Measurements from ENCODE around the gene WDFY2.

WDFY2 gene

GRCh38 chr13:51721496-51721895 lies 137.2 kb downstream of the WDFY2 start:
- DNase-seq: no peak

- DNase-seq: no peak
Measured at GRCh38 chr13:51723529-51723928, 139.3 kb downstream of the WDFY2 start.

- DNase-seq: no peak
Measured at GRCh38 chr13:51724721-51725120, 140.5 kb downstream of the WDFY2 start.

GRCh38 chr13:51726446-51727193 lies 142.4 kb downstream of the WDFY2 start:
- no peak for DNase-seq

GRCh38 chr13:51727634-51728274 lies 143.5 kb downstream of the WDFY2 start:
- DNase-seq: no peak

- DNase-seq: no peak
Measured at GRCh38 chr13:51728275-51728673, 144.0 kb downstream of the WDFY2 start.

- DNase-seq: no peak
Measured at GRCh38 chr13:51728972-51729371, 144.7 kb downstream of the WDFY2 start.

GRCh38 chr13:51729866-51730553 lies 145.7 kb downstream of the WDFY2 start:
- no peak for DNase-seq

GRCh38 chr13:51730927-51731326 lies 146.7 kb downstream of the WDFY2 start:
- no peak for DNase-seq

GRCh38 chr13:51731759-51732158 lies 147.5 kb downstream of the WDFY2 start:
- no peak for DNase-seq

GRCh38 chr13:51733374-51734298 lies 149.4 kb downstream of the WDFY2 start:
- no peak for DNase-seq

- DNase-seq: no peak
Measured at GRCh38 chr13:51734786-51735185, 150.5 kb downstream of the WDFY2 start.

- no peak for DNase-seq
Measured at GRCh38 chr13:51737609-51738008, 153.3 kb downstream of the WDFY2 start.

GRCh38 chr13:51738226-51738905 lies 154.1 kb downstream of the WDFY2 start:
- no peak for DNase-seq

GRCh38 chr13:51739027-51739764 lies 154.9 kb downstream of the WDFY2 start:
- DNase-seq: no peak

- DNase-seq: no peak
Measured at GRCh38 chr13:51740698-51741097, 156.4 kb downstream of the WDFY2 start.

GRCh38 chr13:51742031-51742430 lies 157.8 kb downstream of the WDFY2 start:
- no peak for DNase-seq

GRCh38 chr13:51742611-51743010 lies 158.3 kb downstream of the WDFY2 start:
- DNase-seq: no peak

GRCh38 chr13:51745243-51745642 lies 161.0 kb downstream of the WDFY2 start:
- no peak for DNase-seq

- DNase-seq: no peak
Measured at GRCh38 chr13:51746802-51747201, 162.5 kb downstream of the WDFY2 start.

Data from NCI-H1105 treated with DMSO at 0.1 percent for 48 hours (cell line).